GM12873 (cell line): ENCODE results near the gene METAP1D.

Experiments
- TF ChIP-seq, protein P1 (sequence below): IDR thresholded peaks from 2 replicates; pipeline ENCODE4 v1.5.1; 2012; ENCODE audit warnings: low read depth, mild to moderate bottlenecking, moderate library complexity, low read length, control low read depth; ENCODE audit not compliant: insufficient read depth; ENCODE audit errors: missing control alignments

Gene METAP1D

DNA sequence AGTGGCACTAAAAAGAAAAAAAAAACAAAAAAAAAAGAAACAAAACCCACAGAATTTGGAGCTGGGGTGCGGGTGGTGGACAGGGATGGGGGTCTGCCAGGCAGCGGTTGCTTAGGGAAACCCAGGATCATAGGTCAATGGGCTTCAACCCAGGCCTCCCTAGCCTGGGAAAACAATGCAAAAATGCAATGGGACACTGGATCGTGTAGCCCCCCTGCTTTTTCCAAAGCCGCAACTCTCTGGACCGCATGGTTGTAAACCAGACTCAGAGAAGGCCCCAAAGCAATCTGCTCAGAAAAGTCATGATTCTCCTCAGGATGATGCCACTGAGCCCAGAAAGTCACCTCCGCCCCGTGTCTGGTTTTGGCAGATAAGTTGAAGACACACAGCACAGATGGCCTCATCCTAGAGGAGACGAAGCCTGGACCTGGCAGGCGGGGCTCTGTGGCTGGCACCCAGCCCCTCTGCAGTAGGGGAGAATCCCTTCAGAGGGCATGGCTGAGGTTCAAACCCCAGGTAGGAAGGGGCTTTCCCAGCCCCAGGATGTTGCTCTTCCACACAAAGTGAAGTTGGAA, 97.9 kb downstream of the METAP1D start:
- TF ChIP-seq, protein P1, sequence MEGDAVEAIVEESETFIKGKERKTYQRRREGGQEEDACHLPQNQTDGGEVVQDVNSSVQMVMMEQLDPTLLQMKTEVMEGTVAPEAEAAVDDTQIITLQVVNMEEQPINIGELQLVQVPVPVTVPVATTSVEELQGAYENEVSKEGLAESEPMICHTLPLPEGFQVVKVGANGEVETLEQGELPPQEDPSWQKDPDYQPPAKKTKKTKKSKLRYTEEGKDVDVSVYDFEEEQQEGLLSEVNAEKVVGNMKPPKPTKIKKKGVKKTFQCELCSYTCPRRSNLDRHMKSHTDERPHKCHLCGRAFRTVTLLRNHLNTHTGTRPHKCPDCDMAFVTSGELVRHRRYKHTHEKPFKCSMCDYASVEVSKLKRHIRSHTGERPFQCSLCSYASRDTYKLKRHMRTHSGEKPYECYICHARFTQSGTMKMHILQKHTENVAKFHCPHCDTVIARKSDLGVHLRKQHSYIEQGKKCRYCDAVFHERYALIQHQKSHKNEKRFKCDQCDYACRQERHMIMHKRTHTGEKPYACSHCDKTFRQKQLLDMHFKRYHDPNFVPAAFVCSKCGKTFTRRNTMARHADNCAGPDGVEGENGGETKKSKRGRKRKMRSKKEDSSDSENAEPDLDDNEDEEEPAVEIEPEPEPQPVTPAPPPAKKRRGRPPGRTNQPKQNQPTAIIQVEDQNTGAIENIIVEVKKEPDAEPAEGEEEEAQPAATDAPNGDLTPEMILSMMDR, result no peak

DNA sequence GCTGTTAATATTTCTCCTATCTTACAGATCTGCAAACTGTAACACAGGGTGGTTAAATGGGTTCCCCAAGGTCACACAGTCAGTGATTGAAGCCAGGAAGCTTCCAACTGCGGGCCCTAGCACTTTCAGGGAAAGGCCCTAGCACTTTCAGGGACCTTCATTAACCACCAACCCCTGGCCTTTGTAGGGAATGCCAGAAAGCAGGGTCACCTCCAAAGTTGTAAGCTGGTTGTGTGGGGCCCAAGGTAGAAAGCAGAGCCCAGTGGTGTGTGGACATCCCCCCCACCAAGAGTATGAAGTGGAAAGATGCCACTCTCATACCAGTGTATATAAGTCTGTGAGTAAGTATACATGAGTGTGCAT, 98.5 kb downstream of the METAP1D start:
- TF ChIP-seq, protein P1, result no peak

DNA sequence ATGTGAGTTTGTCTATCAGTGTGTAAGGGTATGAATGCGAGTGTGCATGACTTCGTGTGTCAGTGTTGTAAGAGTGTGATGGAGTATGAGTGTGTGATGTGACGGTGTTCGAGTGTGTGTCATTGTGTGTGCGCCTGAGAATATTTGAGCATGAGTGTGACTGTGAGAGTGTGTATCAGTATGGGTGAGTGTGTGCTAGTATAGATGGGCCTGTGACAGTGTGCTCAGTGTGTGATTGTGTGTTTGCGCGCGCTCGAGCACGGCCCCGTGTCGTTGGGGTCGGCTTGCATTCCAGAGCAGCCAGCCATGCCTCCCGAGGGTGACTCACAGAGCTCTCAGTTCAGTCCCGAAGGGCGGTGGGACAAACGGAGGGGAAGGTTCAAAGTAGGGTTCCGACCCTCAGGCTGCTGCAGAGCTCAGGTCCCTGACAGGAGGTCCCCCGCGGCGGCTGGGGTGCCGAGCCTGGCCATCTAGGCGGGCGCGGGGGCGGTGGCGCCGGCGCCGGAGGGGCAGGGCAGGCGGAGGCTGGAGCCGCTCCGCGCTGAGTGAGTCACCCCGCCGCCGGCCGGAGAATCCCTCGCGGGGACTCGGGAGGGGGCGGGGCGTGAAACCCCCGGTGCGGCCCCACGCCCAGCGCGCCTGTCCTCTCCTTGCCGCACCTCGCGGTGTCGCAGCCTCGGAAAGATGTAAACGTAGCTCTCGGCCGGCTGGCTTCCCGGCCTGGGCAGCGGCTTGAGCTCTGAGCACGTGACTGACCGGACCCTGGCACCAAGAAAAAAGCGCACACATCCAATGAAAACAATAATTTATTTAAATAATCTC, 99.1 kb downstream of the METAP1D start:
- TF ChIP-seq, protein P1, result no peak

DNA sequence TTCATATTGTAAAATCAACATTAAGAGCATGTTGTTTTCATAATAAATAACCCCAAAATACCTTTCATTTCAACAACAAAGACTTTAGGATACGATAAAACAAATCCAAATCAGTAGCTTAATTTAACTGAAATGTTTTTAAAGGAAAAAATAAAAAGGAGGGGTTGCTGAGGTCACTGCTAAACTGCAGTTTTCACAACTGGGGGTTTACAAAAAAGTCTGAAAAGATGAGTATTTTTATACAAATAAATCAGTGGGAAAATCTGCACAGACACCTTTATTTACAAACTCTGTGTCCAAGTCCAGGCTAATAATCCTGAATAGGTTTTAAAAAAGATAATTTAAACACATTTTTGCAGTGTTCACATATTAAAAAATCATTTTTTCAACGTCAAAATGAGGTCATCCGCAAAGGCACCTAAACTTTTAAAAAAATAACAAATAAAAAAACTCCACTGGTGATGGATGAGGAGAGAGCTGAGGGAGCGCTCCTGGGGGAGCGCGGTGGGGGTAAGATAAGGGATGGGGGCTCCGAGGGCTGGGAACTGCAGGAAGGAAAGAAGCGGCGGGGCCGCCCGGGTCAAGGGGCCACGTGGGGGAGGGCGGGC, 99.8 kb downstream of the METAP1D start:
- TF ChIP-seq, protein P1, result no peak

DNA sequence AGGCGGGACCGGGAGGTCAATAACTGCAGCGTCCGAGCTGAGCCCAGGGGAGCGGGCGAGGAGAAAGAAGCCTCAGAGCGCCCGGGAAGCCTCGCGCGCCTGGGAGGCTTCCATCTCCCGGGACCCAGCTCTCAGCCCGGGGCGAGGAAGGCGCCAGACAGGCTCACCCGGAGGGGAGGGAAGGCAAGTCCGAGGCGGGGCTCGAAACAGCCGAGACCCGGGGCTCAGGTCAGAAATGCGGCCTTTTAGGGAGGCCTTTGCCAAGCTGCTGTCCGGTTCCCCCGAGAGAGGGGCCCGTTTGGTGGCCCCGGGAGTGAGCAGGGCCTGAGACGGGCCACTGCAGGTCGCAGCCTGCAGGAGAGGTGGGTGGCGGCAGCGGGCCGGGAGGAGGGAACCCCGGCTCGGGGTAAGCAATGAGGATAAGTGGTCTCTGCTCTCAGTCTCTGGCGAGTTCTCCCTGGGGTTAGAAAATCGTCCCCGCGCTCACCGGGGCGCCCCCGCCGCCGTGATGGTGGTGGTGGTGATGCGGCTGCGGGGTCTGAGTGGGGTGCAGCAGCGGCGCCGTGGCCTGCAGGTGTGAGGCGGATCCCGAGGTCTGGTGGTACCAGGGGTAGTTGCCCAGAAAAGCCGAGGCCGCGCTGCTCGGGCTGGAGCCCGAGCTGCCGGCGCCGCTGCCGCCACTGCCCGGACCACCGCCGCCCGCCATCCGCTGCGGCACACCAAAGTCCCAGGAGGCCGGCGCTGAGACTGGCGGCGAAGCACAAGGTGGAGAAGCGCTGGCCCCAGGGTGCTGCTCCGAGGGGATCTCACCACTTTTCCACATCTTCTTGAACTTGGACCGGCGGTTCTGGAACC, 100.6 kb downstream of the METAP1D start:
- TF ChIP-seq, protein P1, result no peak

DNA sequence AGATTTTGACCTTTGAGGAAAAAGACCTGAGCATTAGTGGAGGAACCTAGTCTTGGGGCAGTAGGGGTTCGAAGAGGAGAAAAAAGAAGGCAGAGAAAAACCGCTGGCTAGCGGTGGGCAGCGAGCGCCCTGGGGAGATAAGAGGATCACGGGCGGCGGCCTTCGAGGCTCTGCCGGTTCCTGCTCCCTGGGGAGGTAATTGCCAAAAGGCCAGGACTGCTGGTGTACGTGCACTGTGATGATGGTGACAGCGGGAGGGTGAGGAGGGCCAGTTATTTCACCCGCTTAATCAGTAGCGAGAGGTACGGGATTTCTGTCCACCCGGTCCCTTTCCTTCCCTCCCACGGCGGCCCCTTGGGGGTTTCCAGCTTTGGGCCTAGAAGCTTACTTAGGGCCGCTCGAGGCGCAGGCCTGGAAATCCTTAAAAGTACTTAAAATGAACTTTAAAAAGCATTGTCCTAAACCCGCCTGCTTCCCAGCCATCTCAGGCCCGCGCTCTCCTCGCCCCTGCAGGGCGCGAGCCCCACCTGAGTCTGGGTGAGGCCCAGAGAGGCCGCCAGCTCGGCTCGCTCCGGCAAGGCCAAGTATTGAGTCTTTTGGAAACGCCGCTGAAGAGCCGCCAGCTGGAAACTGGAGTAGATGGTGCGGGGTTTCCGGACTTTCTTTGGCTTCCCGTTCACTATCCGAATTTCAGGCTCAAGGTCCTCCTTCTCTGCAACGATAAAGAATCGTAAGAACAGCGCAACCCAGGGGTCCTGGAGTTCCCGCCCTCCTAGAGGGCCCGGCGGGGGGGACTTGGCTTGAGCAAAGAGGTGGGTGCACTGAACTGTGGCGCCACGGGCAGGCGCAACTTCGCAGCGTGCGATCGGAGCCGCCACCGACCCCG, 101.4 kb downstream of the METAP1D start:
- TF ChIP-seq, protein P1, result no peak
